ENCODE data around the gene CBARP. TPM values are rescaled to one million over a fixed set of nuclear protein-coding genes. Genes with fewer than 3 reads are reported as not detected.
A peak's percentile ranks its signal among the peaks of the same experiment; 100 is the strongest.

CBARP gene
- total and polyA plus RNA-seq, 2 of the 13 experiments (the other 11 are each of a cell fraction or from before 2014, with no cell fraction given) = 1.2 to 1.4 TPM

DNA sequence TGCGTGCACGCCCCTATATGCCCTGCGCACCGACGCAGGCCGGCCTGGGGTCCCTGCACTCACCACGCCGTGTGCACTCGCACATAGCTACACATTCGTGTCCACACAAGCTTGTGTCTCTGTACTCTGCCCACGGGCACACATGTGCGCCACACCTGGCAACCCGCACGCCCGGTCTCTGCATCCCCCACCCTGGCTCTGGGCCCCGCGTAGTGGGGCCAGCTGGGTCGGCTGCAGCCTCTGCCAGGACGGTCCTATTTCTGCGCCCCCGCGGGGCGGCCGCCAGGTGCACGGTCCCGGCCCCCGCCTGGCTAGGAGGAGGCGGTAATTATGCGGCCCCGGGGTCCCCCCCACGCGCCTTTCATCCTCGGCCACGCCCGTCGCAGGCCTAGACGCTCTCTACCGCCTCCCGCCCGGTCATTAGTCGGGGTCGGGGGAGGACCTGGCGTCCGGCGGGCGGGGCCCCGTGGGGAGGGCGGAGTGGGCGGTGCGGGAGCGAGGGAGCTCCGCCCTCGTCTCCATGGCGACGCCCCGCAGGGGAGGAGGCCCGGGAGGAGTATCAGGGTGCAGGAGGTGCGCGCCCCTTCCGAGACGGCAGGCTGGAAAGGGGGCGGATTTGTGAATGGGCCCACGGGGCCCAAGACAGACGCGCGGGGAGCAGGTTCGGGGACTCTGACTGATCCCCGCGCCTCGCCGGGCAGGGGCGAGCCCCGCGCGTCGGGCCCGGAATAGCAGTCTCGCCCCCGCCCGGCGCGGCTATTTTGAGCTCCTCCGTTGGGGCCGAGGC, 28.5 kb upstream of the CBARP start (continued):
- TF ChIP-seq, protein P1, sequence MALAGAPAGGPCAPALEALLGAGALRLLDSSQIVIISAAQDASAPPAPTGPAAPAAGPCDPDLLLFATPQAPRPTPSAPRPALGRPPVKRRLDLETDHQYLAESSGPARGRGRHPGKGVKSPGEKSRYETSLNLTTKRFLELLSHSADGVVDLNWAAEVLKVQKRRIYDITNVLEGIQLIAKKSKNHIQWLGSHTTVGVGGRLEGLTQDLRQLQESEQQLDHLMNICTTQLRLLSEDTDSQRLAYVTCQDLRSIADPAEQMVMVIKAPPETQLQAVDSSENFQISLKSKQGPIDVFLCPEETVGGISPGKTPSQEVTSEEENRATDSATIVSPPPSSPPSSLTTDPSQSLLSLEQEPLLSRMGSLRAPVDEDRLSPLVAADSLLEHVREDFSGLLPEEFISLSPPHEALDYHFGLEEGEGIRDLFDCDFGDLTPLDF (CRISPR knock-in tag; IDR thresholded peaks at IDR 0.05) = 0 out of 2 replicates have a peak, but pooled peaks have one; percentile 35
- TF ChIP-seq MEIS2 (CRISPR knock-in tag; IDR thresholded peaks at IDR 0.05) = 0 out of 2 replicates have a peak, but pooled peaks have one; percentile 19
- peak; percentile 62; the same call in 1 of the 3 replicates for TF ChIP-seq MXI1 (IDR thresholded peaks at IDR 0.05; ENCODE audit: borderline replicate concordance, low read depth, low read length)
- TF ChIP-seq ELF3 (CRISPR knock-in tag; IDR thresholded peaks at IDR 0.05) = no peak
- TF ChIP-seq MEIS1 (CRISPR knock-in tag; IDR thresholded peaks at IDR 0.05; ENCODE audit: borderline replicate concordance) = peak; percentile 76; the same call in 1 of the 2 replicates
- TF ChIP-seq DNMT1 (CRISPR knock-in tag; IDR thresholded peaks at IDR 0.05) = no peak
- no peak for TF ChIP-seq HMG20A (CRISPR knock-in tag; IDR thresholded peaks at IDR 0.05; ENCODE audit: borderline replicate concordance)
- TF ChIP-seq, protein P2, sequence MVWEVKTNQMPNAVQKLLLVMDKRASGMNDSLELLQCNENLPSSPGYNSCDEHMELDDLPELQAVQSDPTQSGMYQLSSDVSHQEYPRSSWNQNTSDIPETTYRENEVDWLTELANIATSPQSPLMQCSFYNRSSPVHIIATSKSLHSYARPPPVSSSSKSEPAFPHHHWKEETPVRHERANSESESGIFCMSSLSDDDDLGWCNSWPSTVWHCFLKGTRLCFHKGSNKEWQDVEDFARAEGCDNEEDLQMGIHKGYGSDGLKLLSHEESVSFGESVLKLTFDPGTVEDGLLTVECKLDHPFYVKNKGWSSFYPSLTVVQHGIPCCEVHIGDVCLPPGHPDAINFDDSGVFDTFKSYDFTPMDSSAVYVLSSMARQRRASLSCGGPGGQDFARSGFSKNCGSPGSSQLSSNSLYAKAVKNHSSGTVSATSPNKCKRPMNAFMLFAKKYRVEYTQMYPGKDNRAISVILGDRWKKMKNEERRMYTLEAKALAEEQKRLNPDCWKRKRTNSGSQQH (CRISPR knock-in tag; IDR thresholded peaks at IDR 0.05; ENCODE audit: low read depth) = no peak
- TF ChIP-seq SOX5 (CRISPR knock-in tag; IDR thresholded peaks at IDR 0.05; ENCODE audit: borderline replicate concordance) = 0 out of 2 replicates have a peak, but pooled peaks have one; percentile 43
- TF ChIP-seq ZNF383 (CRISPR knock-in tag; IDR thresholded peaks at IDR 0.05; ENCODE audit: borderline replicate concordance) = no peak
- no peak for TF ChIP-seq PHF5A (CRISPR knock-in tag; IDR thresholded peaks at IDR 0.05; ENCODE audit: low read depth, unreplicated experiment)
- 0 out of 2 replicates have a peak, but pooled peaks have one; percentile 3 for TF ChIP-seq ZNF138 (CRISPR knock-in tag; IDR thresholded peaks at IDR 0.05; ENCODE audit: low read depth)
- no peak for TF ChIP-seq STAT5B (CRISPR knock-in tag; IDR thresholded peaks at IDR 0.05)
